Kidney tubule cell (primary cell): ENCODE measurements around the gene MCL1.

ENCODE experiments used
- DNase-seq: peaks from one replicate; pipeline ENCODE4 v3.0.0-alpha.2; 2018; ENCODE audit warnings: low spot score

Gene MCL1

DNA sequence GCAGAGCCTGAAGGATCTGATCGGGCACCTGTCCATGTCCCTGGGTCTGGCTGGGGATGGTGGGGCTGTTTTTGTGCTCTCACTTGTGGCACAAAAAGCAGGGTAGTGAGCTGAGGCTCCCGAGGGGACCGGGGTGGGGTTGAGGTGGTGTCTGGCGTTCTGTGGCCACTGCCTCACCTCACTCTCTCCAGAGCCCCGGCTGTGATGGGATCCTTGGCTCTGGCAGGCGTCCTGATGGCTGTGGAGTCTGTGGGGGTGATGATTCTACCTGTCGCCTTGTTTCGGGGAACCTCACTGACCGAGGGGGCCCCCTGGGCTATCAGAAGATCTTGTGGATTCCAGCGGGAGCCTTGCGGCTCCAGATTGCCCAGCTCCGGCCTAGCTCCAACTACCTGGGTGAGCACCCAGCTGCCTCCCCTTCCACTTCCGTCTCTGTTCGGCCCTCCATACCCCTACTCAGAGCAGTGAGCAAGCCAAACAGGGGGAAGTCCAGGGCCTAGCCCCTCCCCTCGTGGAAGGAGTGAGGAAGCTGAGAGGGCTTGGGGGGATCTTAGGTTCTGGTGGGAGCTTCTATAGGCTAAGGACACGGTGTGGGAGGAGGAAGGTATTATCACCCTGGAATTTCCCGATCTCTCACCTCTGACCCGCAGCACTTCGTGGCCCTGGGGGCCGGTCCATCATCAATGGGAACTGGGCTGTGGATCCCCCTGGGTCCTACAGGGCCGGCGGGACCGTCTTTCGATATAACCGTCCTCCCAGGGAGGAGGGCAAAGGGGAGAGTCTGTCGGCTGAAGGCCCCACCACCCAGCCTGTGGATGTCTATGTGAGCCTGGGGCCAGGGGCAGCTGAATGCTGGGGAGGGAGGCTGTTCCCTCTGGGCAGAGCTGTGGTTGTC lies 23.2 kb downstream of the MCL1 start:
- no peak for DNase-seq

- DNase-seq, result no peak
Observed at GRCh38 chr1:150555198-150555970, 24.0 kb downstream of the MCL1 start.

DNA sequence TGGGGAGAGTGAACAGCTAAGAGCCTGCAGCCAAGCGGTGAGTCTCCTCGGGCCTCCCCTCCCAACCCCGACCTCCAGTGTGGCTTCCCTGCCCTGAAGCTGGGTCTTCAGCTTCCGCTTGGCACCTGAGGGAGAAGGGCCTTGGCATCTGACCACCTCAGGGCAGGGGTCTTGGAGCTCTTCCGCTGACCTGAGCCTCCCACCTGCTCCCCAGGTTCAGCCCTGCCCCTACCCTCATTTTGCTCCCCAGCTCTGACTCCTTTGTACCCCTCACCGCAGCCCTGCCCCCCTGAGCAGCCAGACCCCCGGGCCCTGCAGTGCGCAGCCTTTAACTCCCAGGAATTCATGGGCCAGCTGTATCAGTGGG lies 25.3 kb downstream of the MCL1 start:
- DNase-seq, result no peak

- DNase-seq, result no peak
Observed at GRCh38 chr1:150553392-150554085, 25.9 kb downstream of the MCL1 start.

GRCh38 chr1:150552911-150553289 lies 26.5 kb downstream of the MCL1 start:
- DNase-seq, result no peak

DNA sequence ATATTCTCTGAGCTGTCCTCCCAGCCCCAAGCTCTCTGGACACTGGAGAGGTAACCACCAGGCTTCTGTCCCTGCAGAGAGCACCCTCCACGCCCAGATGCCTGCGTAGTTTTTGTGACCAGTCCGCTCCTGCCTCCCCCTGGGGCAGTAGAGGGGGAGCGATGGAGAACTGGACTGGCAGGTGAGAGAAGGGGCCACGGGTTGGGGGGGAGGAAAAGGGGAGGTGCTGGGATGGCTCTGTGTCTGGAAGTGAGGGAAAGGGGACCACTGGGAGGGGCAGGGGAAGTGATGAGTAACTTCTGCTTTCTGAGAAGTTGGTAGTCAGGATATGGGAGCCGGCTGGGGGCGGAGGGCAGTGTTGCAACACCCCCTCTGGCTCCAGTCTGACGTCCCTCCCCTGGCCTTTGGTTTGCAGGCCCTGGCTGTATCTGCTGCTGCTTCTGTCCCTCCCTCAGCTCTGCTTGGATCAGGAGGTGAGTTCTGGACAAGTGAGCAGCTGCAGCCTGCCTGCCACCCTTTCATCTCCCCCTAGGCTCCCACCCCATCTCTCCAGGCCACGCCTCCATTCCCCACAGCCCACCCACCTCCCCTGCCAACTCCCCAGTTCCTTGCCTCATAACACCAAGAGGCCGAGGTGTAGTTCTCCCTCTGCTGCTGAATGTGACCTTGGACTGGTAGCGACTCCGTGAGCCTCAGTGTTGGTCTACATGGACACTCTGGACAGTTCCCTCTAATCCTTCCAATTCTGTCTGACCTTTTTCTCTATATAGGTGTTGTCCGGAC lies 27.1 kb downstream of the MCL1 start:
- DNase-seq, result peak; percentile 66

GRCh38 chr1:150551784-150552127 lies 27.7 kb downstream of the MCL1 start:
- no peak for DNase-seq

- DNase-seq, result no peak
Observed at GRCh38 chr1:150551051-150551783, 28.2 kb downstream of the MCL1 start.

DNA sequence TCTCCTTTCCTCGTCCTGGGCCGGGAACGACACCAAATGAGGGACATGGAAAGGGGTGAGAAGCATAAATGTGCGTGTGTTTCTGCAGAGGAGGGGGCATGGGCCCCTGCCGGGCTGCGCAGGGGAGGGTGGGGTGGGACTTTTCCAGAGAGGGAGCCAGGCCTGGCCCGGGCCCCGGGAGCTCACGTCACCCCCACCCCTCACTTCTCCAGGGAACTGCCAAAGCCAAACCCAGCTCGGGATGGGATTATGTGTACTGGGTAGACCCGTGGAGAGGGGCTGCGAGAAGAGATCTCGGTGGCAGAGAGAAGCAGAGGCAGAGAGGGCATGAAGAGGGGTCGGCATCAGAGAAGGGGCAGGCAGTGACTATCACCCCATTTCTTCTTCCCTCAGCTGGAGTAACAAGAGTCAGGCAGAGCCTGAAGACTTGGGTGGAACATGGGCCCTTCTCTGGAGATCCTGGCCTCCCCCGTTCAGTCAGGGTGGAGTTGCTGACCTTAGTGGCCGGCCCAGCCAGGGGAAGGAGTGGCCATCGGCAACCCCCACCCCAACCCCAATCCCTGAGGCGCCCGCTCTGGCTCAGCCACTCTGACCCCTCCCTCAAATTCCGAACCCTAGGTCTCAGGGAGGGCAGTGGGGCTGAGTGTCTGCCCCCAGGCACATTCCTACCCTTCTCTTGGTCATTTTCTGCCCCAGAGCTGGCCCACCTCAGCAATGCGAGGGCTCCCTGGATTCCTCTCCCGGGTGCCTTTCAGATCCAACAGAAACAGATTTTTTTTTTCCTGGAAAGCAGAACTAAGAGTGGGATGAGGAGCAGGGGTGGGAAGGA lies 29.0 kb downstream of the MCL1 start:
- DNase-seq, result no peak

GRCh38 chr1:150549496-150550221 lies 29.8 kb downstream of the MCL1 start:
- peak; percentile 32 for DNase-seq

GRCh38 chr1:150548632-150549495 lies 30.5 kb downstream of the MCL1 start, which contains the start of gene ADAMTSL4:
ADAMTSL4 (plus strand) TSS chr1:150549408; CDS start chr1:150552289, 2,881 bp downstream.
- peak; percentile 77 for DNase-seq

DNA sequence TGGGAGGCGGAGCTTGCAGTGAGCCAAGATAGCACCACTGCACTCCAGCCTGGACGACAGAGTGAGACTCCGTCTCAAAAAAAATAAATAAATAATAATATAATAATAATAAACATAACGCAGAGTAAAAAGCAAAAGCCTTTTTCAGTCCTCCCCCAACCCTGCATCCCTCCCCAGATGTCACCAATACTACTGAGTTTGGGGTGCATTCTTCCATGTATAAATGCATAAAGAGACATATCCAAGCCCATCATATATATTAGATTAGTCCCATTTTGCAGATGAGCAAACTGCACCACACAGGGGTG lies 31.1 kb downstream of the MCL1 start:
- no peak for DNase-seq

DNA sequence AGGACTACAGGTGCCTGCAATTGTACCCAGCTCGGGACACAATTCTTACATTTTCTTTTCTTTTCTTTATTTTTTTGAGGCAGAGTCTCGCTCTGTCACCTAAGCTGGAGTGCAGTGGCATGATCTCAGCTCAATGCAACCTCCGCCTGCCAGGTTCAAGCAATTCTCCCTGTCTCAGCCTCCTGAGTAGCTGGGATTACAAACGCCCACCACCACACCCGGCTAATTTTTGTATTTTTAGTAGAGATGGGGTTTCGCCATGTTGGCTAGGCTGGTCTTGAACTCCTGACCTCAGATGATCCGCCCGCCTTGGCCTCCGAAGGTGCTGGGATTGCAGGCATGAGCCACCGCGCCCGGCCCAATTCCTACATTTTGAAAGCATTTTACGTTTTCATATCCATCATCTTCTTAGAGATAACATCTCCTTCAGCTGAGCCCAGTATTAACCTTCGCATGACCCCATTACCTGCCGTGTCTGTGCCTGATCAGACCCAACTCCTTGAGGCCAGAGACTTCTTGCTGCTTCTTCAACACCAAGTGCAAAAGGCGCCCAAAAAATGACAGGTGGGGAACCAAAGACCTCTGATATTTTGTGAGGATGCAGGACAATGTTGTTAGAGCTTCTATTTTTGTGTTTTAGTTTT lies 33.0 kb downstream of the MCL1 start:
- no peak for DNase-seq

DNA sequence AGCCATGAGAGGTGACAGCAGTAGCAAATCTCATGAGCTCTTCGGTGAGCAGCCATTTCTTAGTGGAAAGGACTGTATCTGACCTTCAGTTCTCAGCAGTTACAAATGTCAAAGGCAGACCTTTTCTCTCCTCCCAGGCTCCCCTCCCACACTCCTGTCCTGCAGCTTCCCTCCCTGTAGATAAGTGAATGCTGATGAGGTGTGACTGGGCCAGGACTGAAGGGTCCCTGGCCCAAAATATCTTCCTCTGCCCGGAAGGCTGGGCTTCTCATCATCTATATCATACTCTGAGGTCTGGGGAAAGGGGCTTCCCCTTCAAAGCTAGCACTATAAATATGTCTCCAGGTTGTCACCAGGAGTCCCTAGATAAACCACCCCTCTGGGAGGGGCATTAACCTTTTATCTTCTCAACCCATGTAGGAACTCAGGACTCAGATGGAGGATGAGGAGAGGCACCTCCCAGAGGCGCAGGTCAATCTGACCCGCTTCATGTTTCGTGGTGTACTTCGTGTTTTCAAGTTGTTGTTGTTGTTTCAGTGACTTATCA lies 33.9 kb downstream of the MCL1 start:
- DNase-seq, result no peak

- no peak for DNase-seq
Observed at GRCh38 chr1:150544204-150544603, 35.2 kb downstream of the MCL1 start.

DNA sequence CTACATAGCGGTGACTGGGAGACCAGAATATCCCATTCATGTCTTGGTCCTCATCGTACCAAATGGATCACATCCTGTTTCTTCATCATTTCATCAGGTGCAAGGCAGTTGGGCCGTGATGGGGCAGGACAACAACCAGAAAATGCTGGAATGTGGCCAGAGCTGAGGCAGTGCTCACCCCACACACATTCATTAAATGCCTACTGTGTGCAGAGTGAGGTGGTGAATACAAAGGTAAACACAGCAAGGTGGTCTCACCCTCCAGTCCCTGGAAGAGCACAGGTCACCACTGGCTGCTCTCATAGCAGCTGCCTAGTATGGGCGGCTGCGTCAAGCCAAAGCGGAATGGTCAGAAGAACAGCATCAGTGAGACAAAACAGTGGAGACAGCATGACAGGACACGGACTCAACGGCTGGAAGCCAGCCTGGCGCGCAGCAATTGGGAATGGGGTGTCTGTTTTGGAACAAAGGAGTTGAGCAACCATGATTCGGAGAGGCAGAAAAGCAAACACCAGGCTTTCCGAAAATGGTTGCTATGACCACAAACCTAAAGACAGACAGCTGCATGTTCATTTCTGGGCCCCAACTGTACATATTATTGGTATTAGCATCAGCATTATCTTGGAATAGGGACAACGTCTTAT lies 35.8 kb downstream of the MCL1 start:
- no peak for DNase-seq
